ENCODE results near the gene ACSS2.

DNA sequence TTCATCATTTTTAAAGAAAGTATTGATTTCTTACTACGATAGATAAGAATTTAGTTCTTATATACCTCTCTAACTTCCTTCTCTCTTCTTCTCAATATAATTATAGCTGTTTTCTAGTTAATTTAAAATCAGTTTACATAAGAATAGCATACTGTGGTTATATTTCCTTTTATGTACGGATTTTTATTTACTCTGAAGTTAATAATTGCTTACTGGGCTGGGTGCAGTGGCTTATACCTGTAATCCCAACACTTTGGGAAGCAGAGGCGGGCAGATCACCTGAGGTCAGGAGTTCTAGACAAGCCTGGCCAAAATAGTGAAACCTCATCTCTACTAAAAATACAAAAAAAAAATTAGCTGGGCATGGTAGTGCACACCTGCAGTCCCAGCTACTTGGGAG, 9.7 kb downstream of the ACSS2 start:
- TF ChIP-seq POLR2A (IDR thresholded peaks at IDR 0.05; ENCODE audit: low read depth) (no peak), EP300 (IDR thresholded peaks at IDR 0.05) (no peak)
- TF ChIP-seq, protein P1, sequence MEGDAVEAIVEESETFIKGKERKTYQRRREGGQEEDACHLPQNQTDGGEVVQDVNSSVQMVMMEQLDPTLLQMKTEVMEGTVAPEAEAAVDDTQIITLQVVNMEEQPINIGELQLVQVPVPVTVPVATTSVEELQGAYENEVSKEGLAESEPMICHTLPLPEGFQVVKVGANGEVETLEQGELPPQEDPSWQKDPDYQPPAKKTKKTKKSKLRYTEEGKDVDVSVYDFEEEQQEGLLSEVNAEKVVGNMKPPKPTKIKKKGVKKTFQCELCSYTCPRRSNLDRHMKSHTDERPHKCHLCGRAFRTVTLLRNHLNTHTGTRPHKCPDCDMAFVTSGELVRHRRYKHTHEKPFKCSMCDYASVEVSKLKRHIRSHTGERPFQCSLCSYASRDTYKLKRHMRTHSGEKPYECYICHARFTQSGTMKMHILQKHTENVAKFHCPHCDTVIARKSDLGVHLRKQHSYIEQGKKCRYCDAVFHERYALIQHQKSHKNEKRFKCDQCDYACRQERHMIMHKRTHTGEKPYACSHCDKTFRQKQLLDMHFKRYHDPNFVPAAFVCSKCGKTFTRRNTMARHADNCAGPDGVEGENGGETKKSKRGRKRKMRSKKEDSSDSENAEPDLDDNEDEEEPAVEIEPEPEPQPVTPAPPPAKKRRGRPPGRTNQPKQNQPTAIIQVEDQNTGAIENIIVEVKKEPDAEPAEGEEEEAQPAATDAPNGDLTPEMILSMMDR (IDR thresholded peaks at IDR 0.05): no peak
